ENCODE results near the gene SMG9. TPM values are rescaled to one million over a fixed set of nuclear protein-coding genes. Genes with fewer than 3 reads are reported as not detected.

The SMG9 gene
- total and polyA plus RNA-seq, 4 donors, result 5.4 to 8.9 (median 5.8) TPM

DNA sequence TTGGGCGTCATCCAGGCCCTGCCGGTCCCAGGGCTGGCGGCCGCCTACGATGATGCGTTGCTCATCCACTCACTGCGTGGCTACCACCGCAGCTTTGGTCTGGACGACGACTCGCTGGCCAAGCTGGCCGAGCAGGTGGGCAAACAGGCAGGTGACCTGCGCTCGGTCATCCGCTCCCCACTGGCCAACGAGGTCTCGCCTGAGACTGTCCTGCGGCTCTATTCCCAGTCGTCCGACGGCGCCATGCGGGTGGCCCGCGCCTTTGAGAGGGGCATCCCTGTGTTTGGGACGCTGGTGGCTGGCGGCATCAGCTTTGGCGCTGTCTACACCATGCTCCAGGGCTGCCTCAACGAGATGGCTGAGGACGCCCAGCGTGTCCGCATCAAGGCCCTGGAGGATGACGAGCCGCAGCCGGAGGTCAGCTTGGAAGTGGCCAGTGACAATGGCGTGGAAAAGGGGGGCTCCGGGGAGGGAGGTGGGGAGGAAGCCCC is 35.3 kb downstream of the SMG9 start:
- Histone ChIP-seq H3K36me3 (ENCODE audit: control insufficient read depth in 4 of 4, insufficient read depth in 3 of 4, low read depth in 1 of 4, low read length in 3 of 4) (no peaks in the 10 kb centered on the region), H3K27me3 (ENCODE audit: control insufficient read depth in 4 of 4, insufficient read depth in 4 of 4, low read length in 3 of 4) (no peaks in the 10 kb centered on the region), H3K27ac (ENCODE audit: low read depth in 1 of 2, low read length in 2 of 2) (no peak overlapping the region), H3K9ac (ENCODE audit: low read depth in 1 of 2, low read length in 2 of 2) (no peak overlapping the region), H3K4me3 (ENCODE audit: low read depth in 1 of 3, low read length in 3 of 3) (no peak overlapping the region), H3K9me3 (ENCODE audit: control insufficient read depth in 4 of 4, low read length in 3 of 4) (no peaks in the 10 kb centered on the region), H3K4me1 (ENCODE audit: control insufficient read depth in 4 of 4, insufficient read depth in 4 of 4, low read length in 3 of 4) (no peaks in the 10 kb centered on the region)
- 93% methylated on average over 37 of the region's 37 CpGs for WGBS
- DNase-seq (ENCODE audit: low spot score), result no peak
- TF ChIP-seq EGR1 (IDR thresholded peaks at IDR 0.05; ENCODE audit: low read depth in 2 of 2), result no peak

DNA sequence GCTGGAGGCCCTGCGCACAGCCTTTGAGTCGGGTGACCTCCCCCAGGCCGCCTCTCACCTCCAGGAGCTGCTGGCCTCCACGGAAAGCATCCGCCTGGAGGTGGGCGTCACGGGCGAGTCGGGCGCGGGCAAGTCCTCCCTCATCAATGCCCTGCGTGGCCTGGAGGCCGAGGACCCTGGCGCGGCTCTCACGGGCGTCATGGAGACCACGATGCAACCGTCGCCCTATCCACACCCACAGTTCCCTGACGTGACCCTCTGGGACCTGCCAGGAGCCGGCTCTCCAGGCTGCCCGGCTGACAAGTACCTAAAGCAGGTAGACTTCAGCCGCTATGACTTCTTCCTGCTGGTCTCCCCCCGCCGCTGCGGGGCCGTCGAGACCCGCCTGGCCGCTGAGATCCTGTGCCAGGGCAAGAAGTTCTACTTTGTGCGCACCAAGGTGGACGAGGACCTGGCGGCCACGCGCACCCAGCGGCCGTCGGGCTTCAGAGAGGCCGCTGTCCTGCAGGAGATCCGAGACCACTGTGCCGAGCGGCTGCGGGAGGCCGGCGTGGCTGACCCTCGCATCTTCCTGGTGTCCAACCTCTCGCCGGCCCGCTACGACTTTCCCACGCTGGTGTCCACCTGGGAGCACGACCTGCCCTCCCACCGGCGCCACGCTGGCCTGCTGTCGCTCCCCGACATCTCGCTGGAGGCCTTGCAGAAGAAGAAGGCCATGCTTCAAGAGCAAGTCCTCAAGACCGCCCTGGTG is 36.0 kb downstream of the SMG9 start:
- H3K9ac ChIP-seq (ENCODE audit: low read depth in 1 of 2, low read length in 2 of 2), result no peak overlapping the region
- WGBS, result 91% methylated on average over 60 of the region's 60 CpGs
- no peak for DNase-seq (ENCODE audit: low spot score)

DNA sequence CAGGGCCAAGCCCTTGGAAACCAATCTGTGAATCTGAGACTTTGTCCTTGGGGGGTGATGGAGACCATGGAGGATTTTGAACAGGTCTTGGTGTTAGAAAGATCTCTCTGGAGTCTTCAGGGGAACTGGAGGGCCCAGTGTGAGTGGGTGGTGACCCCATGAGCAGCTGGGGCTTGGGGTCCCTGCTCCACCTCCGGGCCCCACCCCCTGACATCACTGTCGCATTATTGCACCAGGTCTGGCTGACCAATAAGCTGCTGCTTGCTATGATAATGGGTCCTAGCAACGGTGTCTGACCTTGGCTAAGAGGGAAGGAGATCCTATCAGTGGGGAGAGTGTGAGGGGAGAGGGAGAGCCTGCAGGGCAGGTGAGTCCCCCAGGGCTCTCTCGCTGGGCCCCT is 39.0 kb downstream of the SMG9 start, which contains the start of gene IRGC:
Gene IRGC, plus strand, starts transcription at position 301 of the 400 bp plus-strand sequence. CDS start 2,483 bp downstream, outside the sequence.
- Histone ChIP-seq H3K4me1 (ENCODE audit: control insufficient read depth in 4 of 4, insufficient read depth in 4 of 4, low read length in 3 of 4) (no peaks in the 10 kb centered on the region), H3K36me3 (ENCODE audit: control insufficient read depth in 4 of 4, insufficient read depth in 3 of 4, low read depth in 1 of 4, low read length in 3 of 4) (no peaks in the 10 kb centered on the region), H3K27ac (ENCODE audit: low read depth in 1 of 2, low read length in 2 of 2) (no peak within 1 kb of the TSS), H3K9ac (ENCODE audit: low read depth in 1 of 2, low read length in 2 of 2) (no peak within 1 kb of the TSS), H3K27me3 (ENCODE audit: control insufficient read depth in 4 of 4, insufficient read depth in 4 of 4, low read length in 3 of 4) (no peaks in the 10 kb centered on the region), H3K4me3 (ENCODE audit: low read depth in 1 of 3, low read length in 3 of 3) (no peak within 1 kb of the TSS), H3K9me3 (ENCODE audit: control insufficient read depth in 4 of 4, low read length in 3 of 4) (no peaks in the 10 kb centered on the region)
- TF ChIP-seq, protein P1, sequence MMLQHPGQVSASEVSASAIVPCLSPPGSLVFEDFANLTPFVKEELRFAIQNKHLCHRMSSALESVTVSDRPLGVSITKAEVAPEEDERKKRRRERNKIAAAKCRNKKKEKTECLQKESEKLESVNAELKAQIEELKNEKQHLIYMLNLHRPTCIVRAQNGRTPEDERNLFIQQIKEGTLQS (IDR thresholded peaks at IDR 0.05), result no peak
- no peak for TF ChIP-seq FOXA1 (IDR thresholded peaks at IDR 0.05)
- DNase-seq (ENCODE audit: low spot score), result no peak
- WGBS, result 67% methylated on average over 4 of the region's 4 CpGs

More for the DNA sequence above, 36.0 kb downstream of the SMG9 start:
- Histone ChIP-seq H3K36me3 (ENCODE audit: control insufficient read depth in 4 of 4, insufficient read depth in 3 of 4, low read depth in 1 of 4, low read length in 3 of 4) (no peaks in the 10 kb centered on the region), H3K9me3 (ENCODE audit: control insufficient read depth in 4 of 4, low read length in 3 of 4) (no peaks in the 10 kb centered on the region), H3K4me1 (ENCODE audit: control insufficient read depth in 4 of 4, insufficient read depth in 4 of 4, low read length in 3 of 4) (no peaks in the 10 kb centered on the region), H3K27me3 (ENCODE audit: control insufficient read depth in 4 of 4, insufficient read depth in 4 of 4, low read length in 3 of 4) (no peaks in the 10 kb centered on the region), H3K27ac (ENCODE audit: low read depth in 1 of 2, low read length in 2 of 2) (no peak overlapping the region), H3K4me3 (ENCODE audit: low read depth in 1 of 3, low read length in 3 of 3) (no peak overlapping the region)
- TF ChIP-seq HNF4A (conservative IDR thresholded peaks at IDR 0.05), result no peak
- TF ChIP-seq, protein P2, sequence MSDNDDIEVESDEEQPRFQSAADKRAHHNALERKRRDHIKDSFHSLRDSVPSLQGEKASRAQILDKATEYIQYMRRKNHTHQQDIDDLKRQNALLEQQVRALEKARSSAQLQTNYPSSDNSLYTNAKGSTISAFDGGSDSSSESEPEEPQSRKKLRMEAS (IDR thresholded peaks at IDR 0.05), result no peak
- TF ChIP-seq HNF4G (IDR thresholded peaks at IDR 0.05), result no peak
- no peak for TF ChIP-seq YY1 (IDR thresholded peaks at IDR 0.05)
- TF ChIP-seq, protein P1 (IDR thresholded peaks at IDR 0.05), result no peak
- no peak for TF ChIP-seq GABPA (IDR thresholded peaks at IDR 0.05 in 1 of 2, conservative IDR thresholded peaks at IDR 0.05 in 1 of 2)
- TF ChIP-seq, protein P3, sequence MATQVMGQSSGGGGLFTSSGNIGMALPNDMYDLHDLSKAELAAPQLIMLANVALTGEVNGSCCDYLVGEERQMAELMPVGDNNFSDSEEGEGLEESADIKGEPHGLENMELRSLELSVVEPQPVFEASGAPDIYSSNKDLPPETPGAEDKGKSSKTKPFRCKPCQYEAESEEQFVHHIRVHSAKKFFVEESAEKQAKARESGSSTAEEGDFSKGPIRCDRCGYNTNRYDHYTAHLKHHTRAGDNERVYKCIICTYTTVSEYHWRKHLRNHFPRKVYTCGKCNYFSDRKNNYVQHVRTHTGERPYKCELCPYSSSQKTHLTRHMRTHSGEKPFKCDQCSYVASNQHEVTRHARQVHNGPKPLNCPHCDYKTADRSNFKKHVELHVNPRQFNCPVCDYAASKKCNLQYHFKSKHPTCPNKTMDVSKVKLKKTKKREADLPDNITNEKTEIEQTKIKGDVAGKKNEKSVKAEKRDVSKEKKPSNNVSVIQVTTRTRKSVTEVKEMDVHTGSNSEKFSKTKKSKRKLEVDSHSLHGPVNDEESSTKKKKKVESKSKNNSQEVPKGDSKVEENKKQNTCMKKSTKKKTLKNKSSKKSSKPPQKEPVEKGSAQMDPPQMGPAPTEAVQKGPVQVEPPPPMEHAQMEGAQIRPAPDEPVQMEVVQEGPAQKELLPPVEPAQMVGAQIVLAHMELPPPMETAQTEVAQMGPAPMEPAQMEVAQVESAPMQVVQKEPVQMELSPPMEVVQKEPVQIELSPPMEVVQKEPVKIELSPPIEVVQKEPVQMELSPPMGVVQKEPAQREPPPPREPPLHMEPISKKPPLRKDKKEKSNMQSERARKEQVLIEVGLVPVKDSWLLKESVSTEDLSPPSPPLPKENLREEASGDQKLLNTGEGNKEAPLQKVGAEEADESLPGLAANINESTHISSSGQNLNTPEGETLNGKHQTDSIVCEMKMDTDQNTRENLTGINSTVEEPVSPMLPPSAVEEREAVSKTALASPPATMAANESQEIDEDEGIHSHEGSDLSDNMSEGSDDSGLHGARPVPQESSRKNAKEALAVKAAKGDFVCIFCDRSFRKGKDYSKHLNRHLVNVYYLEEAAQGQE (IDR thresholded peaks at IDR 0.05), result no peak
